ENCODE data around the gene DNAL4.

DNA sequence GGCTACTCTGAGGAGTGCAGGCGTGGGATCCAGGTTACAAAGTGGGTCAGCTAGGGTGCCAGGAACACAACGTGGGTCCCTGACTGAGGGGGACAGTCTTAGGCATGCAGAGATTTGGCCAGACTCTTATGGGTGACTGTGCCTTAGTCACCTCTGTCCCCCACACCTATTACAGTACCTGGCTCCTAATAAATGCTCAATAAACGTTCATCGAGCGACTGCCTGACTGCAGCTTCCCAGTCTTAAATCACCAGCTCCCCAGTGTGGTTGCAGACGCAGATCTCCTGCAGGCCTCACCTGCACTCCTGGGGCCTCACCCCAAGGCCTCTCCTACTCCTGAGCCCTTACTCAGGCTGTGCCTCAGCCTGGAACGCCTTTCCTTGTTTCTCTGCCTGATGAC is 34.9 kb downstream of the DNAL4 start:
- TF ChIP-seq, protein P1, sequence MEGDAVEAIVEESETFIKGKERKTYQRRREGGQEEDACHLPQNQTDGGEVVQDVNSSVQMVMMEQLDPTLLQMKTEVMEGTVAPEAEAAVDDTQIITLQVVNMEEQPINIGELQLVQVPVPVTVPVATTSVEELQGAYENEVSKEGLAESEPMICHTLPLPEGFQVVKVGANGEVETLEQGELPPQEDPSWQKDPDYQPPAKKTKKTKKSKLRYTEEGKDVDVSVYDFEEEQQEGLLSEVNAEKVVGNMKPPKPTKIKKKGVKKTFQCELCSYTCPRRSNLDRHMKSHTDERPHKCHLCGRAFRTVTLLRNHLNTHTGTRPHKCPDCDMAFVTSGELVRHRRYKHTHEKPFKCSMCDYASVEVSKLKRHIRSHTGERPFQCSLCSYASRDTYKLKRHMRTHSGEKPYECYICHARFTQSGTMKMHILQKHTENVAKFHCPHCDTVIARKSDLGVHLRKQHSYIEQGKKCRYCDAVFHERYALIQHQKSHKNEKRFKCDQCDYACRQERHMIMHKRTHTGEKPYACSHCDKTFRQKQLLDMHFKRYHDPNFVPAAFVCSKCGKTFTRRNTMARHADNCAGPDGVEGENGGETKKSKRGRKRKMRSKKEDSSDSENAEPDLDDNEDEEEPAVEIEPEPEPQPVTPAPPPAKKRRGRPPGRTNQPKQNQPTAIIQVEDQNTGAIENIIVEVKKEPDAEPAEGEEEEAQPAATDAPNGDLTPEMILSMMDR (IDR thresholded peaks at IDR 0.05; ENCODE audit: low read depth, low read length) = no peak
- TF ChIP-seq, protein P2, sequence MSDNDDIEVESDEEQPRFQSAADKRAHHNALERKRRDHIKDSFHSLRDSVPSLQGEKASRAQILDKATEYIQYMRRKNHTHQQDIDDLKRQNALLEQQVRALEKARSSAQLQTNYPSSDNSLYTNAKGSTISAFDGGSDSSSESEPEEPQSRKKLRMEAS (IDR thresholded peaks at IDR 0.05; ENCODE audit: low read depth, low read length) = no peak

Data from NB4 (cell line).